ENCODE results near the gene PPID. TPM values are rescaled to one million over a fixed set of nuclear protein-coding genes. Genes with fewer than 3 reads are reported as not detected.

PPID gene
- total RNA-seq, 2 experiments from 2014 or later, result 46.2 to 47.5 TPM

Other genes starting within 250 kb of the PPID start
- gene RXFP1, start 201.5 kb downstream of the PPID start, total RNA-seq, result not detected
- gene C4orf46, start 51.5 kb downstream of the PPID start, total RNA-seq, result 10 to 100 TPM; 15.5 to 19.7 TPM
- 10 to 100 TPM; 22.0 to 24.3 TPM for gene ETFDH, start 51.1 kb downstream of the PPID start, total RNA-seq
- 10 to 100 TPM; 16.9 to 17.3 TPM for gene FNIP2, start 45.6 kb upstream of the PPID start, total RNA-seq